K562 (cell line): ENCODE data around the gene AK4. TPM values are rescaled to one million over a fixed set of nuclear protein-coding genes. Genes with fewer than 3 reads are reported as not detected.
A peak's percentile ranks its signal among the peaks of the same experiment; 100 is the strongest.

Experiments
- ATAC-seq: fragments of 200-7000 bp; cut with Tn5 transposase; 3 replicates; pipeline ENCODE4 v1.9.1; 2020; ENCODE audit warnings: moderate library complexity
- BruUV-seq: library from RNA; stranded (reverse); fragments of 400-500 nt; replicated peaks from 2 replicates; lab custom pipeline; 2021; lab: Mats Ljungman, UMichigan
- CTCF ChIA-PET: fragments of 300-600 bp; formaldehyde crosslinking; extraction: SDS; loops from one replicate; lab custom pipeline; 2021; ENCODE audit warnings: low intra/inter-chr PET ratio; lab: Yijun Ruan, JAX
- POLR2A ChIA-PET: fragments of 300-600, 350-650 bp; sonication (Branson Sonifier 250); formaldehyde crosslinking; extraction: SDS; loops from one replicate; lab custom pipeline; 2021; ENCODE audit warnings: antibody characterized with exemption, inconsistent platforms; lab: Yijun Ruan, JAX
- DNase-seq, 4 experiments: peaks; one replicate each; pipeline versions ENCODE4 v3.0.0 to v3.0.0-alpha.2; 2011 to 2018; ENCODE audit warnings: low spot score in 3 of 4, mixed read lengths in 3 of 4; ENCODE audit errors: extremely low read depth in 1 of 4
- FAIRE-seq: peaks from 2 replicates; lab custom pipeline; 2011; peaks lifted over from hg19 to GRCh38; lab: Jason Lieb, UNC
- H2AFZ ChIP-seq: 2 replicates; pipeline ENCODE4 v1.6.0; 2011; ENCODE audit warnings: low read depth, low read length, control low read depth, inconsistent platforms
- H3K27ac ChIP-seq: fragments of 200-600 bp; 3 replicates; pipeline ENCODE4 v1.8.0; 2011; ENCODE audit warnings: low read depth, mild to moderate bottlenecking, control low read depth, inconsistent platforms, low read length, moderate library complexity, mixed read lengths; ENCODE audit errors: extremely low read depth
- H3K27me3 ChIP-seq, 2 experiments: fragments of 300-600 bp in 1 of 2; 2 replicates in 1 of 2; 3 replicates in 1 of 2; pipeline versions ENCODE4 v1.6.0 to v1.8.0; 2011; ENCODE audit warnings: inconsistent platforms in 2 of 2, low read length in 2 of 2, mild to moderate bottlenecking in 1 of 2, mixed read lengths in 1 of 2, moderate library complexity in 1 of 2; ENCODE audit not compliant: control insufficient read depth in 2 of 2, insufficient read depth in 2 of 2
- H3K36me3 ChIP-seq: fragments of 300-600 bp; 3 replicates; pipeline ENCODE4 v1.8.0; 2011; ENCODE audit warnings: mild to moderate bottlenecking, low read length, inconsistent platforms; ENCODE audit not compliant: control insufficient read depth, insufficient read depth
- H3K4me1 ChIP-seq, 2 experiments: fragments of 200-600 bp in 1 of 2; replicated peaks in 1 of 2; 2 replicates in 1 of 2; 3 replicates in 1 of 2; pipeline versions ENCODE4 v1.5.1 to v1.8.0; 2011; ENCODE audit warnings: inconsistent platforms in 2 of 2, low read length in 2 of 2, mild to moderate bottlenecking in 1 of 2, mixed read lengths in 1 of 2, moderate library complexity in 1 of 2; ENCODE audit not compliant: control insufficient read depth in 2 of 2, insufficient read depth in 2 of 2
- H3K4me2 ChIP-seq: 2 replicates; pipeline ENCODE4 v1.6.1; 2011; ENCODE audit warnings: low read length, control low read depth, inconsistent platforms, mixed read lengths; ENCODE audit not compliant: insufficient read depth
- H3K4me3 ChIP-seq: fragments of 200-600 bp; sonication (generic), shearing (Covaris generic); 2 replicates; pipeline ENCODE4 v1.5.1; 2016; ENCODE audit warnings: control low read depth, inconsistent platforms
- H3K79me2 ChIP-seq: fragments of 200-600 bp; 3 replicates; pipeline ENCODE4 v1.8.0; 2011; ENCODE audit warnings: low read length, inconsistent platforms; ENCODE audit not compliant: control insufficient read depth, insufficient read depth
- H3K9ac ChIP-seq, 2 experiments: 2 replicates each; pipeline versions ENCODE4 v1.6.0 to v1.6.1; 2011; ENCODE audit warnings: low read depth in 2 of 2, low read length in 2 of 2, control low read depth in 1 of 2, inconsistent platforms in 1 of 2, mild to moderate bottlenecking in 1 of 2, mixed read lengths in 1 of 2; ENCODE audit not compliant: insufficient read depth in 1 of 2
- H3K9me1 ChIP-seq: one replicate; pipeline ENCODE4 v1.6.0; 2011; ENCODE audit warnings: inconsistent platforms, mild to moderate bottlenecking, low read length, moderate library complexity; ENCODE audit not compliant: control insufficient read depth, insufficient read depth
- H3K9me3 ChIP-seq: replicated peaks from 2 replicates; pipeline ENCODE4 v1.5.1; 2011; ENCODE audit warnings: low read depth, low read length, inconsistent platforms; ENCODE audit not compliant: control insufficient read depth, insufficient read depth
- H4K20me1 ChIP-seq: replicated peaks from 2 replicates; pipeline ENCODE4 v1.6.1; 2011; ENCODE audit warnings: low read length, inconsistent platforms, mixed read lengths; ENCODE audit not compliant: control insufficient read depth, insufficient read depth
- ARID1B ChIP-seq: fragments of 450-650 bp; IDR thresholded peaks from 2 replicates; pipeline ENCODE4 v1.6.1; 2016; ENCODE audit warnings: antibody characterized with exemption, mild to moderate bottlenecking, inconsistent platforms
- CBFA2T2 ChIP-seq: fragments of 450-650 bp; conservative IDR thresholded peaks from 2 replicates; pipeline ENCODE4 v1.6.1; 2017; ENCODE audit warnings: mild to moderate bottlenecking
- CEBPG ChIP-seq, 3 experiments: fragments of 200-800 bp in 1 of 3; sonication (Bioruptor generic) in 1 of 3; sonication (generic) in 1 of 3; formaldehyde crosslinking in 1 of 3; IDR thresholded peaks in 2 of 3; conservative IDR thresholded peaks in 1 of 3; 2 replicates each; pipeline versions ENCODE4 v1.6.1 to v1.8.0; 2016 to 2022; ENCODE audit warnings: missing compliant biosample characterization in 2 of 3, missing genetic modification characterization in 2 of 3, mild to moderate bottlenecking in 1 of 3, missing genetic modification reagents in 1 of 3
- FOSL1 ChIP-seq: fragments of 200-800 bp; sonication (Bioruptor generic); conservative IDR thresholded peaks from 2 replicates; pipeline ENCODE4 v1.6.1; 2016; ENCODE audit warnings: missing genetic modification characterization, missing compliant biosample characterization
- FOXJ2 ChIP-seq: fragments of 200-800 bp; sonication (Bioruptor generic); IDR thresholded peaks from 2 replicates; pipeline ENCODE4 v1.6.1; 2016; ENCODE audit warnings: missing genetic modification characterization, missing compliant biosample characterization
- GABPB2 ChIP-seq: fragments of 250-450 bp; sonication (Bioruptor Pico); conservative IDR thresholded peaks from 2 replicates; pipeline ENCODE4 v1.5.1; 2021; ENCODE audit warnings: mild to moderate bottlenecking
- RAD51 ChIP-seq: fragments of 450-650 bp; IDR thresholded peaks from 2 replicates; pipeline ENCODE4 v1.7.1; 2016; ENCODE audit warnings: low read depth, mild to moderate bottlenecking, borderline replicate concordance
- SOX6 ChIP-seq: fragments of 450-650 bp; IDR thresholded peaks from 2 replicates; pipeline ENCODE4 v1.6.1; 2014; ENCODE audit warnings: mild to moderate bottlenecking
- TOE1 ChIP-seq, 2 experiments: fragments of 450-650 bp in 1 of 2; sonication (generic) in 1 of 2; formaldehyde crosslinking in 1 of 2; IDR thresholded peaks; 2 replicates each; pipeline versions ENCODE4 v1.7.1 to v1.8.0; 2016 to 2022; ENCODE audit warnings: borderline replicate concordance in 2 of 2, mild to moderate bottlenecking in 2 of 2, antibody characterized with exemption in 1 of 2, inconsistent platforms in 1 of 2, low read depth in 1 of 2, missing genetic modification reagents in 1 of 2, moderate library complexity in 1 of 2
- ZBTB11 ChIP-seq, 3 experiments: fragments of 200-800 bp in 1 of 3; fragments of 250-450 bp in 1 of 3; fragments of 450-650 bp in 1 of 3; sonication (Bioruptor Pico) in 1 of 3; sonication (Bioruptor generic) in 1 of 3; formaldehyde crosslinking in 1 of 3; IDR thresholded peaks; 2 replicates each; pipeline versions ENCODE4 v1.6.1 to v1.8.0; 2016 to 2022; ENCODE audit warnings: mild to moderate bottlenecking in 2 of 3, missing genetic modification characterization in 2 of 3, missing compliant biosample characterization in 1 of 3, moderate library complexity in 1 of 3
- ZEB2 ChIP-seq: fragments of 450-650 bp; IDR thresholded peaks from 2 replicates; pipeline ENCODE4 v1.6.1; 2016
- WGBS: fragments of 100-300 bp; shearing (Covaris generic); methylation state at CpG from one replicate; pipeline ENCODE4 v1.1.6; 2016; ENCODE audit warnings: low coverage, mixed read lengths; ENCODE audit not compliant: insufficient coverage; ENCODE audit errors: missing lambda C conversion rate; 5-methylcytosine and 5-hydroxymethylcytosine counted together
- in situ Hi-C: fragments of 300-500 bp; cut with MboI; formaldehyde crosslinking; loops from 4 replicates; pipeline ENCODE4 v1.15.0; 2018; ENCODE audit warnings: inconsistent platforms, mixed read lengths
- intact Hi-C: fragments of 100-400 bp; cut with micrococcal nuclease; formaldehyde crosslinking; loops from 2 replicates; pipeline ENCODE4 v1.14.2; 2022
- polyA plus RNA-seq, 8 experiments: library from polyadenylated mRNA; depleted of rRNA in 4 of 8; stranded (reverse) in 5 of 8; unstranded in 3 of 8; fragments of >200 nt; fragmentation: Nextera tagmentation in 2 of 8; fragmentation: Illumina TruSeq in 1 of 8; extraction: Ambion mirVana in 2 of 8; extraction: Trizol in 1 of 8; gene quantifications; 2 replicates each; pipeline versions ENCODE4 v1.2.1 to v1.2.3, GENCODE V29; 2011 to 2014; ENCODE audit warnings: inconsistent platforms in 1 of 8, missing spikeins in 1 of 8
- total RNA-seq, 7 experiments: library from RNA; depleted of rRNA in 6 of 7; stranded (reverse); fragments of >200 nt in 6 of 7; fragmentation: Illumina TruSeq in 2 of 7; extraction: Trizol in 2 of 7; gene quantifications; 2 replicates each; pipeline versions ENCODE4 v1.2.1 to v1.2.3, GENCODE V29; 2011 to 2021; ENCODE audit warnings: low replicate concordance in 1 of 7
- TF ChIP-seq, protein P1 (sequence below), 3 experiments: fragments of 200-800 bp in 1 of 3; sonication (Bioruptor generic) in 1 of 3; sonication (generic) in 1 of 3; formaldehyde crosslinking in 1 of 3; IDR thresholded peaks; 2 replicates each; pipeline versions ENCODE4 v1.6.1 to v1.8.0; 2016 to 2022; ENCODE audit warnings: mild to moderate bottlenecking in 2 of 3, missing compliant biosample characterization in 2 of 3, missing genetic modification characterization in 2 of 3, missing genetic modification reagents in 1 of 3

AK4 gene
- total and polyA plus RNA-seq, 9 of the 15 experiments (the other 6 are each of a cell fraction or from before 2014, with no cell fraction given) = 10.4 to 96.6 (median 21.5) TPM

- DNase-seq = peak in 1 of 4 experiments; percentile 23
- TF ChIP-seq CEBPG (CRISPR knock-in tag; IDR thresholded peaks at IDR 0.05) = no peak
- TF ChIP-seq CEBPG (tag; conservative IDR thresholded peaks at IDR 0.05 in 1 of 2, IDR thresholded peaks at IDR 0.05 in 1 of 2) = peak; percentile 42 to 80; a peak in 3 of 4 replicates
- peak; percentile 85; the same call in 1 of the 2 replicates for TF ChIP-seq TOE1 (IDR thresholded peaks at IDR 0.05; ENCODE audit: borderline replicate concordance)
- no peak for TF ChIP-seq TOE1 (CRISPR knock-in tag; IDR thresholded peaks at IDR 0.05; ENCODE audit: borderline replicate concordance, low read depth)
- peak; percentile 73 for TF ChIP-seq RAD51
- TF ChIP-seq GABPB2 (CRISPR knock-in tag) = no peak
- TF ChIP-seq CBFA2T2 = 0 out of 2 replicates have a peak, but pooled peaks have one; percentile 10
- TF ChIP-seq ARID1B = peak; percentile 35; the same call in 1 of the 2 replicates
- TF ChIP-seq FOXJ2 (tag) = no peak
- TF ChIP-seq ZEB2 = 0 out of 2 replicates have a peak, but pooled peaks have one; percentile 28
- TF ChIP-seq SOX6 = 0 out of 2 replicates have a peak, but pooled peaks have one; percentile 24
- TF ChIP-seq ZBTB11 (CRISPR knock-in tag; IDR thresholded peaks at IDR 0.05) = peak in 1 of 3 experiments; percentile 31; a peak in 1 of 6 replicates
- TF ChIP-seq, protein P1, sequence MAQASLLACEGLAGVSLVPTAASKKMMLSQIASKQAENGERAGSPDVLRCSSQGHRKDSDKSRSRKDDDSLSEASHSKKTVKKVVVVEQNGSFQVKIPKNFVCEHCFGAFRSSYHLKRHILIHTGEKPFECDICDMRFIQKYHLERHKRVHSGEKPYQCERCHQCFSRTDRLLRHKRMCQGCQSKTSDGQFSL (CRISPR knock-in tag; IDR thresholded peaks at IDR 0.05) = no peak
- TF ChIP-seq, protein P1 (tag; IDR thresholded peaks at IDR 0.05) = no peak
- peak; percentile 24; the same call in 1 of the 2 replicates for TF ChIP-seq FOSL1 (tag)
Observed at GRCh38 chr1:65256860-65257708, 109.1 kb downstream of the AK4 start.

More at GRCh38 chr1:65256860-65257708, 109.1 kb downstream of the AK4 start:
- H2AFZ ChIP-seq = no peak overlapping the region
- FAIRE-seq (peak; percentile 37), ATAC-seq (no peak)
- WGBS = 19% methylated on average over 7 of the region's 7 CpGs
- no TSS peak for BruUV-seq
- ChIA-PET POLR2A (interaction anchor here (0.7 to 2.2 kb wide), 5 partner anchors 9 to 163 kb away, joined by 3 to 7 read pairs (median 5); no protein-coding TSS in a partner anchor), CTCF (no interaction called here)
- 0 out of 2 replicates have a peak, but pooled peaks cover 21% of the 10 kb centered on the region for H4K20me1 ChIP-seq
- peaks cover 19 to 40% of the 10 kb centered on the region in 2 experiments for H3K4me1 ChIP-seq
- peak overlapping the region; percentile 30 for H3K4me3 ChIP-seq
- H3K9me1 ChIP-seq = no peaks in the 10 kb centered on the region
- H3K4me2 ChIP-seq = peak overlapping the region; percentile 98
- peak overlapping the region; percentile 3 to 32; a peak in 3 of 4 replicates for H3K9ac ChIP-seq
- peak overlapping the region; percentile 3; the same call in 1 of the 3 replicates for H3K27ac ChIP-seq
- peaks cover 81% of the 10 kb centered on the region for H3K79me2 ChIP-seq
- intact Hi-C loops (loop anchor here (2.0 kb wide), 2 partner anchors 20 to 52 kb away; partner anchors contain the start of gene DNAJC6), in situ Hi-C loops (no loop called here)
- H3K36me3 ChIP-seq = peaks cover 35% of the 10 kb centered on the region
- no peaks in the 10 kb centered on the region for H3K9me3 ChIP-seq
- H3K27me3 ChIP-seq = no peaks in the 10 kb centered on the region
